DOHH2 (cell line): ENCODE data around the gene DCX.

Experiments used
- H3F3A ChIP-seq: fragments of 200-600 bp; sonication (generic), shearing (Covaris generic); 2 replicates; pipeline ENCODE4 v1.6.0; 2016; ENCODE audit warnings: antibody characterized with exemption, mild to moderate bottlenecking; ENCODE audit not compliant: control insufficient read depth, insufficient read depth
- H3K27ac ChIP-seq: fragments of 200-600 bp; sonication (generic); 2 replicates; pipeline ENCODE4 v1.5.1; 2014; ENCODE audit warnings: low read depth, mild to moderate bottlenecking, low read length, moderate library complexity
- H3K27me3 ChIP-seq: fragments of 200-600 bp; sonication (generic); 2 replicates; pipeline ENCODE4 v1.6.1; 2014; ENCODE audit warnings: mild to moderate bottlenecking, low read length, mixed read lengths; ENCODE audit not compliant: control insufficient read depth
- H3K36me3 ChIP-seq: fragments of 200-600 bp; sonication (generic); 2 replicates; pipeline ENCODE4 v1.6.1; 2014; ENCODE audit warnings: mild to moderate bottlenecking, low read length, moderate library complexity, mixed read lengths; ENCODE audit not compliant: control insufficient read depth
- H3K4me1 ChIP-seq: fragments of 200-600 bp; sonication (generic); 2 replicates; pipeline ENCODE4 v1.6.1; 2014; ENCODE audit warnings: mild to moderate bottlenecking, low read length, mixed read lengths; ENCODE audit not compliant: control insufficient read depth
- H3K4me2 ChIP-seq: fragments of 200-600 bp; sonication (generic); 2 replicates; pipeline ENCODE4 v1.6.0; 2014; ENCODE audit warnings: mild to moderate bottlenecking, low read length, moderate library complexity
- H3K4me3 ChIP-seq: fragments of 200-600 bp; sonication (generic); 2 replicates; pipeline ENCODE4 v1.5.1; 2014; ENCODE audit warnings: mild to moderate bottlenecking, low read length, mixed read lengths
- H3K79me2 ChIP-seq: fragments of 200-600 bp; sonication (generic); 2 replicates; pipeline ENCODE4 v1.6.1; 2014; ENCODE audit warnings: mild to moderate bottlenecking, low read length, mixed read lengths; ENCODE audit not compliant: control insufficient read depth
- H3K9me2 ChIP-seq: fragments of 200-600 bp; sonication (generic); replicated peaks from 2 replicates; pipeline ENCODE4 v1.6.1; 2014; ENCODE audit warnings: mild to moderate bottlenecking, low read length, mixed read lengths; ENCODE audit not compliant: control insufficient read depth
- H3K9me3 ChIP-seq: fragments of 200-600 bp; sonication (generic); 2 replicates; pipeline ENCODE4 v1.6.1; 2014; ENCODE audit warnings: antibody characterized with exemption, low read length, mixed read lengths; ENCODE audit not compliant: control insufficient read depth, insufficient read depth
- H4K20me1 ChIP-seq: fragments of 200-600 bp; sonication (generic); 2 replicates; pipeline ENCODE4 v1.6.0; 2014; ENCODE audit warnings: low read depth, mild to moderate bottlenecking, antibody characterized with exemption, low read length, moderate library complexity; ENCODE audit not compliant: control insufficient read depth, insufficient read depth
- EZH2phosphoT487 ChIP-seq: fragments of 200-600 bp; sonication (generic); IDR thresholded peaks from 2 replicates; pipeline ENCODE4 v1.6.1; 2017; ENCODE audit warnings: borderline replicate concordance, mild to moderate bottlenecking, antibody characterized with exemption, low read length, moderate library complexity, mixed read lengths
- TF ChIP-seq, protein P1 (sequence below): fragments of 200-600 bp; sonication (generic); IDR thresholded peaks from one replicate; pipeline ENCODE4 v1.5.1; 2014; ENCODE audit warnings: antibody characterized with exemption, mild to moderate bottlenecking, low read depth, low read length; ENCODE audit not compliant: poor library complexity, severe bottlenecking

Gene DCX

DNA sequence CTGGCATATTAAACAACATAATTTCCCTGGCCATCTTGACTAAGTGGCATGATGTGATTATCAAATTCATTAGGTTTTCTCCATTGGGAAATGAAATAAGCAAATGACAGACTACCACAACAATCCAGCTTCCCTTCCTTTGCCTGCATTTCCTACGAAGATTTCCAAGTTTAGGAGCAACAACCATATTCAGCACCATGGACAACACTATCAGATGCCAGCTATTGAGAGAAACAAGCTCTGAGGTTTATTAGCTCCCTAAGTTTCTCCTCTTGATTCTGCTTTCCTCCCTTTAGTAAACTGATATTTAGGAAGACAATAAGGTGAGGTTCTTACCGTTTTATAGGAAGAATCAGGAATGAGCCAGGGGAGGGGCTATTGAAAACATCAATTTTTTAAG is 36.2 kb downstream of the DCX start:
- Histone ChIP-seq H3K4me1 (no peaks in the 10 kb centered on the region), H3K9me3 (no peaks in the 10 kb centered on the region), H3K27ac (no peak overlapping the region), H4K20me1 (no peaks in the 10 kb centered on the region), H3K4me2 (no peak overlapping the region), H3K36me3 (no peaks in the 10 kb centered on the region), H3K79me2 (no peaks in the 10 kb centered on the region), H3K4me3 (no peak overlapping the region), H3K9me2 (no peaks in the 10 kb centered on the region), H3F3A (no peaks in the 10 kb centered on the region), H3K27me3 (no peaks in the 10 kb centered on the region)
- TF ChIP-seq, protein P1, sequence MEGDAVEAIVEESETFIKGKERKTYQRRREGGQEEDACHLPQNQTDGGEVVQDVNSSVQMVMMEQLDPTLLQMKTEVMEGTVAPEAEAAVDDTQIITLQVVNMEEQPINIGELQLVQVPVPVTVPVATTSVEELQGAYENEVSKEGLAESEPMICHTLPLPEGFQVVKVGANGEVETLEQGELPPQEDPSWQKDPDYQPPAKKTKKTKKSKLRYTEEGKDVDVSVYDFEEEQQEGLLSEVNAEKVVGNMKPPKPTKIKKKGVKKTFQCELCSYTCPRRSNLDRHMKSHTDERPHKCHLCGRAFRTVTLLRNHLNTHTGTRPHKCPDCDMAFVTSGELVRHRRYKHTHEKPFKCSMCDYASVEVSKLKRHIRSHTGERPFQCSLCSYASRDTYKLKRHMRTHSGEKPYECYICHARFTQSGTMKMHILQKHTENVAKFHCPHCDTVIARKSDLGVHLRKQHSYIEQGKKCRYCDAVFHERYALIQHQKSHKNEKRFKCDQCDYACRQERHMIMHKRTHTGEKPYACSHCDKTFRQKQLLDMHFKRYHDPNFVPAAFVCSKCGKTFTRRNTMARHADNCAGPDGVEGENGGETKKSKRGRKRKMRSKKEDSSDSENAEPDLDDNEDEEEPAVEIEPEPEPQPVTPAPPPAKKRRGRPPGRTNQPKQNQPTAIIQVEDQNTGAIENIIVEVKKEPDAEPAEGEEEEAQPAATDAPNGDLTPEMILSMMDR: no peak
- TF ChIP-seq EZH2phosphoT487: no peak

DNA sequence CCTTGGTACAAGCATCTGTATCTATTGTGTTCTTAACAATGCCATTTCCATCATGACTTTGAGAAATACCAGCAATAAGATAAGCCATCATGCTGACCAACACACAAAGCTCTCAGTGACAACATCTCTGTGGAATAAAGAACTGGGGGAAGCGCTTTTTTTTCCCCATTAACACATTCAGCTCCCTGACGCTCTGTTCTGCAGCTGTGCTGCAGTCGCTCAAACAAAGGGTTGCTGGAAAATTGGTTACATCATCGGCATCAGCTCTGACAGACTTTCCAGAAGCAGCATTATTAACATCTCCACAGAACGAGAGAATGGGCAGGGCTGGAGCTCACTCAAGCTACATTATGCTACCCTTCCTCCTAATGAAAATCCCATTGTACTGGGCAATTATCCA is 39.9 kb downstream of the DCX start:
- no peaks in the 10 kb centered on the region for H3K9me3 ChIP-seq
- no peak overlapping the region for H3K27ac ChIP-seq
- H3K4me3 ChIP-seq: no peak overlapping the region

DNA sequence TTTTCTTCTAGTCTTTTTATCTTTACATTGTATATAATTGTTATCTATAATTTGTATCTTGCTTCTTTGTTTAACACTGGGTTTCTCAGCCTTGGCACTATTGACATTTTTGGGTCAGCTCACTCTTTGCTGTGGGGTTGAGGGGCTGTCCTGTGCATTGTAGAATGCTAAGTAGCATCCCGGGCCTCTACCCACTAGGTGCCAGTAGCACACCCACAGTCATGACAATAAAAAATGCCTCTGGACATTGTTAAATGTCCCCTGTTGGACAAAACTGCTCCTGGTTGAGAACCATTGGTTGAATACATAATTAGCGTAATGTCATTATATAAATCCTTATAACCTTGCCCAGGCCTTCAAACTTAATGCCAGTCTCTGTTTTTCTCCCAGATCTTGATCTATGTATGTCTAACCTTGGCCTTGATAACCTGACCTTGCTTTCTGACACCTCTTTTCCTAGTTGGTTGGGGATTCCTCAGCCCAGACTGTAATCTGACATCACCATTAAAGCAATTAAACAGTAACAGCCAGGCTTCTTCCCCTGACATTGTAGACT is 46.1 kb downstream of the DCX start:
- H3K27ac ChIP-seq: no peak overlapping the region
- H3F3A ChIP-seq: no peaks in the 10 kb centered on the region
- no peaks in the 10 kb centered on the region for H4K20me1 ChIP-seq
- H3K79me2 ChIP-seq: no peaks in the 10 kb centered on the region
- no peak overlapping the region for H3K4me2 ChIP-seq
- H3K4me3 ChIP-seq: no peak overlapping the region
- no peak for TF ChIP-seq EZH2phosphoT487
- H3K9me3 ChIP-seq: no peaks in the 10 kb centered on the region
- H3K4me1 ChIP-seq: no peaks in the 10 kb centered on the region
- no peaks in the 10 kb centered on the region for H3K9me2 ChIP-seq
- H3K36me3 ChIP-seq: no peaks in the 10 kb centered on the region
- no peaks in the 10 kb centered on the region for H3K27me3 ChIP-seq

More for the DNA sequence above, 39.9 kb downstream of the DCX start:
- Histone ChIP-seq H3K27me3 (no peaks in the 10 kb centered on the region), H3K79me2 (no peaks in the 10 kb centered on the region), H3F3A (no peaks in the 10 kb centered on the region), H3K36me3 (no peaks in the 10 kb centered on the region), H3K9me2 (no peaks in the 10 kb centered on the region), H3K4me1 (no peaks in the 10 kb centered on the region), H4K20me1 (no peaks in the 10 kb centered on the region), H3K4me2 (no peak overlapping the region)
- TF ChIP-seq, protein P1: no peak
- TF ChIP-seq EZH2phosphoT487: no peak

DNA sequence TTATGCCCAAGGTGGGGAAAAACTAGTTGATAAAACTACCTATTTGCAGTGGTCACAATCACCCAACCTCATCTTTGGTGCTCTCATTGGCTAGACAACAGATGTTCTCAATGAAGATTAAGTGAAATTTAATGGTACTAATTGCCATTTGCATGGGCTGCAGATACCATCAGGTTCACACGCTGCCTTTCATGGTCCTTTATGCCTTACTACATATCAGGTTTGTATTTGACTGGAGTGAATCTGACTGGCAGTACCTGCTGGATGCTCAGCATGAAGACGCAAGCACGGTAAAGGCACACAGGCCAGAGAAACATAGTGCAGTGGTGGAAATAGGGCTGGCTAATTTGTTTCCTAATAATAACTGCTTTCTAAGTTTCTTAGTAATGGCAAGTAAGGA is 48.3 kb downstream of the DCX start:
- no peaks in the 10 kb centered on the region for H3F3A ChIP-seq
- no peaks in the 10 kb centered on the region for H3K4me1 ChIP-seq
- H3K9me2 ChIP-seq: no peaks in the 10 kb centered on the region
- H3K4me2 ChIP-seq: no peak overlapping the region
- H4K20me1 ChIP-seq: no peaks in the 10 kb centered on the region
- H3K4me3 ChIP-seq: no peak overlapping the region
- no peaks in the 10 kb centered on the region for H3K9me3 ChIP-seq
- no peaks in the 10 kb centered on the region for H3K79me2 ChIP-seq
- no peaks in the 10 kb centered on the region for H3K27me3 ChIP-seq
- no peak overlapping the region for H3K27ac ChIP-seq
- TF ChIP-seq, protein P1: no peak
- no peak for TF ChIP-seq EZH2phosphoT487
- no peaks in the 10 kb centered on the region for H3K36me3 ChIP-seq
